AG10803 (cell line): ENCODE data around the gene SNRPA.

ENCODE experiments used
- DNase-seq: peaks from one replicate; pipeline ENCODE4 v3.0.0; 2010; ENCODE audit warnings: low read depth
- H3K4me3 ChIP-seq: 2 replicates; pipeline ENCODE4 v1.5.1; 2011; ENCODE audit warnings: mild to moderate bottlenecking, low read length, control low read depth
- CTCF ChIP-seq: conservative IDR thresholded peaks from 2 replicates; pipeline ENCODE4 v1.5.1; 2011; ENCODE audit warnings: mild to moderate bottlenecking, low read length, control low read depth, inconsistent platforms

SNRPA gene

GRCh38 chr19:40800339-40800996 lies 49.5 kb downstream of the SNRPA start:
- H3K4me3 ChIP-seq, result peak overlapping the region; percentile 87
- DNase-seq, result no peak
- TF ChIP-seq CTCF, result no peak

- DNase-seq, result no peak
- H3K4me3 ChIP-seq, result peak overlapping the region; percentile 87
- no peak for TF ChIP-seq CTCF
These were observed 50.0 kb downstream of the SNRPA start for GRCh38 chr19:40800997-40801377.

GRCh38 chr19:40801426-40802299 lies 50.7 kb downstream of the SNRPA start:
- DNase-seq, result no peak
- peak overlapping the region; percentile 87 for H3K4me3 ChIP-seq
- TF ChIP-seq CTCF, result no peak

GRCh38 chr19:40802300-40803169 lies 51.5 kb downstream of the SNRPA start:
- peak overlapping the region; percentile 44 for H3K4me3 ChIP-seq
- no peak for TF ChIP-seq CTCF
- DNase-seq, result no peak

GRCh38 chr19:40803170-40803856 lies 52.3 kb downstream of the SNRPA start:
- H3K4me3 ChIP-seq, result peak overlapping the region; percentile 39
- no peak for DNase-seq
- TF ChIP-seq CTCF, result no peak

GRCh38 chr19:40803857-40804782 lies 53.1 kb downstream of the SNRPA start:
- DNase-seq, result no peak
- no peak overlapping the region for H3K4me3 ChIP-seq
- no peak for TF ChIP-seq CTCF
